GM12873 (cell line): Measurements from ENCODE around the gene FRYL.

Source experiments
- TF ChIP-seq, protein P1 (sequence below): IDR thresholded peaks from 2 replicates; pipeline ENCODE4 v1.5.1; 2012; ENCODE audit warnings: low read depth, mild to moderate bottlenecking, moderate library complexity, low read length, control low read depth; ENCODE audit not compliant: insufficient read depth; ENCODE audit errors: missing control alignments

The FRYL gene

GRCh38 chr4:48620093-48620492 lies 160.0 kb downstream of the FRYL start:
- TF ChIP-seq, protein P1, sequence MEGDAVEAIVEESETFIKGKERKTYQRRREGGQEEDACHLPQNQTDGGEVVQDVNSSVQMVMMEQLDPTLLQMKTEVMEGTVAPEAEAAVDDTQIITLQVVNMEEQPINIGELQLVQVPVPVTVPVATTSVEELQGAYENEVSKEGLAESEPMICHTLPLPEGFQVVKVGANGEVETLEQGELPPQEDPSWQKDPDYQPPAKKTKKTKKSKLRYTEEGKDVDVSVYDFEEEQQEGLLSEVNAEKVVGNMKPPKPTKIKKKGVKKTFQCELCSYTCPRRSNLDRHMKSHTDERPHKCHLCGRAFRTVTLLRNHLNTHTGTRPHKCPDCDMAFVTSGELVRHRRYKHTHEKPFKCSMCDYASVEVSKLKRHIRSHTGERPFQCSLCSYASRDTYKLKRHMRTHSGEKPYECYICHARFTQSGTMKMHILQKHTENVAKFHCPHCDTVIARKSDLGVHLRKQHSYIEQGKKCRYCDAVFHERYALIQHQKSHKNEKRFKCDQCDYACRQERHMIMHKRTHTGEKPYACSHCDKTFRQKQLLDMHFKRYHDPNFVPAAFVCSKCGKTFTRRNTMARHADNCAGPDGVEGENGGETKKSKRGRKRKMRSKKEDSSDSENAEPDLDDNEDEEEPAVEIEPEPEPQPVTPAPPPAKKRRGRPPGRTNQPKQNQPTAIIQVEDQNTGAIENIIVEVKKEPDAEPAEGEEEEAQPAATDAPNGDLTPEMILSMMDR = no peak

GRCh38 chr4:48604527-48604926 lies 175.6 kb downstream of the FRYL start:
- TF ChIP-seq, protein P1 = no peak

GRCh38 chr4:48604041-48604440 lies 176.0 kb downstream of the FRYL start:
- TF ChIP-seq, protein P1 = no peak

DNA sequence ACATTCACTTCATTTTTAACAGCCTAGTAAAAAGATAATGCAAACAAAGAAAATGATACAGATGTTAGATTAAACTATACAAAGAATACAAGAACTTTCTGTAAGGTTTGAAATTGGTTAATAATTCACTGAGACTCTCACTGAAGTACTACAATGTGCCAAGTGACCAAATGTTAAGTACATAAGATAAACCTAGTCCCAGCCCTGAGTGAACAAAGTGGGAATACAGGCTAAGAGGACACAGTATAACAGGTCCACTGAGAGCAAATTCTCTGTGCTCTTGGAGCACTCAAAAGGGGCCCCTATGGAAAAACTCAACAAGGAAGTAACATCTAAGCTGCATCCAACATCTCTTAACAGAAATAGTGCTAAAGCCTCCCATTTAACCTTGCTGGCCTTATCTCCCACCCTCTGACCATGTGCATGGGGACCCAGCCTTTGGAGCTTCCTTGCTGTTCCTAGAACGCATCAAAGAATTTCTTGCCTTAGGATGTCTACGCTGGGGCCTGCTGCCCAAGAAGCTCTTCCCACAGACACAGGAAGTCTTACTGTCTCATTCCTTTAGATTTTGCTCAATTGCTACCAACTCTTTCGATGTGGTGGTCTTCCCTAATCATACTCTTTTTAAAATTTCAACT lies 176.6 kb downstream of the FRYL start:
- TF ChIP-seq, protein P1 = no peak

GRCh38 chr4:48602763-48603162 lies 177.3 kb downstream of the FRYL start:
- TF ChIP-seq, protein P1 = no peak

DNA sequence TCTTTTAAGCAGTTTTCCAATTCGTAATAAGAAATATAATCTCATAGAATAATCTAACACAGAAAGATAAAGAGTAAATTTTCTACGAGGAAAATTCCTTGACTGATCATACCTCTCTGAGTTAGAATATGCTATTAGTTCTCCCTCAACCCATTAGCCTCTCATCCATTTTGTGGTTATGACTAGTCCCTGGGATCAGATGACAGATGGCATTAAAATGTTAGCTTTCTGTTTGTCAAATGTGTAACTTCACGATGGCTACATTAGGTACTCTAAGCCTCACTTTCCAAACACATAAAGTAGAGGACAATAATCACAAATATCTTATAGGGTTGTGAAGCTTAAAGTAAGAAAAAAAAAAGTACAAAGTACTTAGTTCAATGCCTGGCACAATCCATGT lies 177.9 kb downstream of the FRYL start:
- TF ChIP-seq, protein P1 = no peak

DNA sequence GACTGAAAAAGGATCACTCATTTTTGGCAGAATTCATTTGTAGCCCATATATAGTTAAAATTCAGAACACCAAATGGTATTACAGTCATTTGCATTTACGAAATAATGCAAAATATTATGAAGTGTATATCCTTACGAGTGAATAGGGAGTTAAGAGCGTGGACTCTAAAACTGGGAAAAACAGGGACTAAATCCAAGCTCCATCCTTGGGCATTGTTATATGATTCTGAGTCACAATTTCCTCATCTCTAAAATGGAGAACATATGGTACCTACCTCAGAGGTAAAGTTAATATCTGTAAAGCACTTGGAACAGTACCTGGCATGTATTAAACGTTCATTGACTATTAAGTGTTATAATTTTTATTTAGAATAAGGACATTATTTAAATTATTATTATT lies 183.7 kb downstream of the FRYL start:
- TF ChIP-seq, protein P1 = no peak
